ENCODE measurements around the gene CSNK2A1. TPM values are rescaled to one million over a fixed set of nuclear protein-coding genes. Genes with fewer than 3 reads are reported as not detected.

The CSNK2A1 gene
- polyA plus RNA-seq, 4 donors, result 24.0 to 107 (median 33.8) TPM

- FAIRE-seq (no peak), DNase-seq (no peak)
- Histone ChIP-seq H3K4me1 (ENCODE audit: control insufficient read depth in 3 of 3, insufficient read depth in 2 of 3, low read depth in 1 of 3, low read length in 2 of 3) (peaks cover 0 to 8% (median 0%) of the 10 kb centered on the region in 3 donors), H3K4me3 (ENCODE audit: low read depth in 1 of 3, low read length in 3 of 3) (no peak overlapping the region), H3K27ac (ENCODE audit: low read depth in 1 of 3, low read length in 2 of 3) (no peak overlapping the region), H3K27me3 (ENCODE audit: control insufficient read depth in 3 of 3, insufficient read depth in 3 of 3, low read length in 3 of 3) (no peaks in the 10 kb centered on the region), H3K36me3 (ENCODE audit: control insufficient read depth in 3 of 3, insufficient read depth in 2 of 3, low read depth in 1 of 3, low read length in 3 of 3) (peaks cover 0 to 38% (median 5%) of the 10 kb centered on the region in 3 donors), H3K9me3 (ENCODE audit: control insufficient read depth in 2 of 2, insufficient read depth in 1 of 2, low read depth in 1 of 2, low read length in 1 of 2) (peaks cover 0 to 26% of the 10 kb centered on the region in 2 donors)
- 83 to 96% (median 96%) methylated on average over 6 of the region's 6 CpGs for WGBS, 3 donors
These were observed 67.9 kb downstream of the CSNK2A1 start for GRCh38 chr20:475463-476357.

DNA sequence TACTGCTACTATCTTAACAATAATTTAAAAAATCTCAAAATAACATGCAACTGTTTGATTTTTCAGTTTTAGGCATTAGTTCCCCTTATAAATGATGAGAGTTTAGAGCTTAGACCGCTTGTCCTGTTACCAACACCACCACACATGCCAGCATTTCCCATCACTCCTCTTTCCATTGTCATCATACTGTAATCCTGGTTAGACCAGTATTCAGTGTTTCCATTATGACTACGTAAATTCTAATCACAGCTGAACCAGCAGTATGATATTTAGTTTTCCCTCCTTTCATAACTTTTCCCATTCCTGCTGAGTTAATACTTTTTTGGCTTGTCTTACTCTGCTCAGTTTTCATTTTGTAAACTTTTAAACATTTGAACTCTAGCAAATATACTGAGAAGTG, 69.0 kb downstream of the CSNK2A1 start:
- no peak for FAIRE-seq
- DNase-seq, result no peak
- 81 to 92% (median 86%) methylated on average over 2 of the region's 2 CpGs for WGBS, 3 donors
- Histone ChIP-seq H3K27me3 (ENCODE audit: control insufficient read depth in 3 of 3, insufficient read depth in 3 of 3, low read length in 3 of 3) (no peaks in the 10 kb centered on the region), H3K4me3 (ENCODE audit: low read depth in 1 of 3, low read length in 3 of 3) (no peak overlapping the region), H3K27ac (ENCODE audit: low read depth in 1 of 3, low read length in 2 of 3) (no peak overlapping the region), H3K36me3 (ENCODE audit: control insufficient read depth in 3 of 3, insufficient read depth in 2 of 3, low read depth in 1 of 3, low read length in 3 of 3) (peaks cover 0 to 38% (median 5%) of the 10 kb centered on the region in 3 donors), H3K4me1 (ENCODE audit: control insufficient read depth in 3 of 3, insufficient read depth in 2 of 3, low read depth in 1 of 3, low read length in 2 of 3) (peaks cover 0 to 8% (median 0%) of the 10 kb centered on the region in 3 donors), H3K9me3 (ENCODE audit: control insufficient read depth in 2 of 2, insufficient read depth in 1 of 2, low read depth in 1 of 2, low read length in 1 of 2) (peaks cover 0 to 31% of the 10 kb centered on the region in 2 donors)

GRCh38 chr20:472889-473292, 70.7 kb downstream of the CSNK2A1 start:
- no peaks in the 10 kb centered on the region for H3K27me3 ChIP-seq (ENCODE audit: control insufficient read depth in 3 of 3, insufficient read depth in 3 of 3, low read length in 3 of 3)
- no peak overlapping the region for H3K4me3 ChIP-seq (ENCODE audit: low read depth in 1 of 3, low read length in 3 of 3)
- H3K36me3 ChIP-seq (ENCODE audit: control insufficient read depth in 3 of 3, insufficient read depth in 2 of 3, low read depth in 1 of 3, low read length in 3 of 3), result peaks cover 0 to 29% (median 3%) of the 10 kb centered on the region in 3 donors
- peaks cover 0 to 8% (median 0%) of the 10 kb centered on the region in 3 donors for H3K4me1 ChIP-seq (ENCODE audit: control insufficient read depth in 3 of 3, insufficient read depth in 2 of 3, low read depth in 1 of 3, low read length in 2 of 3)
- no peak overlapping the region for H3K27ac ChIP-seq (ENCODE audit: low read depth in 1 of 3, low read length in 2 of 3)
- no peak for FAIRE-seq
- peaks cover 0 to 39% of the 10 kb centered on the region in 2 donors for H3K9me3 ChIP-seq (ENCODE audit: control insufficient read depth in 2 of 2, insufficient read depth in 1 of 2, low read depth in 1 of 2, low read length in 1 of 2)
- DNase-seq, result no peak
- WGBS, 3 donors, result 76 to 91% (median 86%) methylated on average over 1 of the region's 1 CpG

DNA sequence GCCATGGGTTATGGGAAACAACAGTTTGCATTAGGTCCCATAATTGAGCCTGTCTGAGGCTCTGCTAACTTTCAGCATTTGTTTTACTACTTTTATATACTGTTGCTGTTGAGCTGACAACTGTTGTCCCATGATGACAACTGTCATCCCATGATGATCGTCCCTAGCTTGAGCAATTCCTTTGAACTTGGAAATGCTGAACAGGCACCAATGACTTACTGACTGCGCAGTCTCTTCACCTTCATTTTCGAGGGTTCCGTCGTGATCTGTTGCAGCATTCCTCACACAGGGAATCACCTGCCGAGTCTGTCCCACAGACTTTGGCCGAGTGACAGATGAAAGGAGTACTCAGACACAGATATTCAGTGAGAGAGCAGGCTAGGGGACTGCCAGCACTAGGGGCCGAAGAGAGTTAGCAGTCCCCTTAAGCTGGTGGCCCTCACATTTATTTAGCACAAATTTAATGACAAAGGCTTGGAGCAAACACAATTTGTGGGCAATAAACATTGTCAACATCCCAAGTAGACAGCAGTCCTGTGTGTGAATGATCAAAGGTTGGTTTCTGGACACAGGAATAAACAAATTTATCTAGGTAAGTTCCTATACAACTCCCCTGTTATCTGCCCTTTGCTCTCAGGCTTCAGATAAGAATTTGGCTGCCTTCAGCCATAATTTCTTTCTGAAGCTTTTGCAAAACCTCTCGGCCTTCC, 71.3 kb downstream of the CSNK2A1 start:
- 81 to 90% (median 87%) methylated on average over 9 of the region's 9 CpGs for WGBS, 3 donors
- H3K27ac ChIP-seq (ENCODE audit: low read depth in 1 of 3, low read length in 2 of 3), result no peak overlapping the region

GRCh38 chr20:469746-470490, 73.7 kb downstream of the CSNK2A1 start:
- WGBS, 3 donors, result 81 to 83% (median 82%) methylated on average over 8 of the region's 8 CpGs
- FAIRE-seq, result no peak
- no peak for DNase-seq
- peaks cover 0 to 8% (median 0%) of the 10 kb centered on the region in 3 donors for H3K4me1 ChIP-seq (ENCODE audit: control insufficient read depth in 3 of 3, insufficient read depth in 2 of 3, low read depth in 1 of 3, low read length in 2 of 3)
- H3K9me3 ChIP-seq (ENCODE audit: control insufficient read depth in 2 of 2, insufficient read depth in 1 of 2, low read depth in 1 of 2, low read length in 1 of 2), result peaks cover 0 to 45% of the 10 kb centered on the region in 2 donors
- H3K36me3 ChIP-seq (ENCODE audit: control insufficient read depth in 3 of 3, insufficient read depth in 2 of 3, low read depth in 1 of 3, low read length in 3 of 3), result peaks cover 0 to 10% (median 2%) of the 10 kb centered on the region in 3 donors
- H3K4me3 ChIP-seq (ENCODE audit: low read depth in 1 of 3, low read length in 3 of 3), result no peak overlapping the region
- H3K27ac ChIP-seq (ENCODE audit: low read depth in 1 of 3, low read length in 2 of 3), result no peak overlapping the region
- no peaks in the 10 kb centered on the region for H3K27me3 ChIP-seq (ENCODE audit: control insufficient read depth in 3 of 3, insufficient read depth in 3 of 3, low read length in 3 of 3)

More for the DNA sequence above, 71.3 kb downstream of the CSNK2A1 start:
- FAIRE-seq (no peak), DNase-seq (peak in 1 of 2 donors; percentile 79)
- Histone ChIP-seq H3K27me3 (ENCODE audit: control insufficient read depth in 3 of 3, insufficient read depth in 3 of 3, low read length in 3 of 3) (no peaks in the 10 kb centered on the region), H3K36me3 (ENCODE audit: control insufficient read depth in 3 of 3, insufficient read depth in 2 of 3, low read depth in 1 of 3, low read length in 3 of 3) (peaks cover 0 to 25% (median 2%) of the 10 kb centered on the region in 3 donors), H3K4me1 (ENCODE audit: control insufficient read depth in 3 of 3, insufficient read depth in 2 of 3, low read depth in 1 of 3, low read length in 2 of 3) (peaks cover 0 to 8% (median 0%) of the 10 kb centered on the region in 3 donors), H3K9me3 (ENCODE audit: control insufficient read depth in 2 of 2, insufficient read depth in 1 of 2, low read depth in 1 of 2, low read length in 1 of 2) (peaks cover 0 to 45% of the 10 kb centered on the region in 2 donors), H3K4me3 (ENCODE audit: low read depth in 1 of 3, low read length in 3 of 3) (no peak overlapping the region)

- Histone ChIP-seq H3K36me3 (ENCODE audit: control insufficient read depth in 3 of 3, insufficient read depth in 2 of 3, low read depth in 1 of 3, low read length in 3 of 3) (no peaks in the 10 kb centered on the region), H3K9me3 (ENCODE audit: control insufficient read depth in 2 of 2, insufficient read depth in 1 of 2, low read depth in 1 of 2, low read length in 1 of 2) (peaks cover 0 to 39% of the 10 kb centered on the region in 2 donors), H3K27ac (ENCODE audit: low read depth in 1 of 3, low read length in 2 of 3) (no peak overlapping the region), H3K4me1 (ENCODE audit: control insufficient read depth in 3 of 3, insufficient read depth in 2 of 3, low read depth in 1 of 3, low read length in 2 of 3) (peaks cover 0 to 4% (median 2%) of the 10 kb centered on the region in 3 donors), H3K27me3 (ENCODE audit: control insufficient read depth in 3 of 3, insufficient read depth in 3 of 3, low read length in 3 of 3) (no peaks in the 10 kb centered on the region), H3K4me3 (ENCODE audit: low read depth in 1 of 3, low read length in 3 of 3) (no peak overlapping the region)
- no peak for DNase-seq
- no peak for FAIRE-seq
- WGBS, 3 donors, result 81 to 88% (median 88%) methylated on average over 7 of the region's 7 CpGs
These were observed 75.8 kb downstream of the CSNK2A1 start for GRCh38 chr20:467755-468154.

DNA sequence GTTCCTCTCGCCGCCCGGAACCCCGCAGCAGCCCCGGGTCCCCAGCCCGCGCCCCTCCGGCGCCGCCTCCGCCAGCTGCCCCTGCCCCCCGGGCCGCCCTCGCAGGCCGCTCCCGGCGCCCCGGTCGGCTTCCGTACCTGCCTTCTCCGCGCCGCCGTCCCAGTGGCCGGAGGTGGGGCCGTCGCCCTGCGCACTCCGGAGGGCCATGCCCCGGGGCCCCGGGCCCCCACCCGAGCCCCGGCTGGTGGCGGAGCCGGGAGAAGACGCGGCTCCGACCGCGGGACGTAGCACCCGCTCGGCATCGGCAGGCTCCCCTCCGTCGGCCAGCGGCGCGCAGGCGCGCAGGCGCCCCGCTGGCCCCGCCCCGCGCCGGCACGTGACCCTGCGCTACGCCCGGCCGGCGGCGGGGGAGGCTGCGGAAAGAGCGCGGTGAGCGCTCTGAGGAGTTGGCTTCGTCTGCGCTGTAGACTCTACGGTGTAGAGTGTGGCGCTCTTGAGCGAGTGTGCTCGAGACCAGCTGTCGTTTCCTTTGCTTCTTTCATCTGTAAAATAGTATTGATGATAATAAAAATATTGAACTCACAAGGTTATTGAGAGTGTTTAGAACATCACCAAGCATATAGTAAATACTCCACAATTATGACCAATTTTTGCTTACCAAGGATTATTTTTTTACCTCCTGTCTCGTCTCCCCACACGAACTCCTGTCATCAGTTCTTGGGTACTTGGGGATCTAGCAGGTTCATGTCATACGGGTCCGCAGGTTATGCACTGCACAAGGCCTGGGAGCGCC, 81.2 kb downstream of the CSNK2A1 start, which contains the start of gene TBC1D20:
Gene TBC1D20, minus strand, starts transcription at position 335 of the 793 bp plus-strand sequence. Its CDS starts 128 bp downstream, at position 207.
- peak within 1 kb of the TSS; percentile 64 to 98 (median 84) for H3K4me3 ChIP-seq (ENCODE audit: low read depth in 1 of 3, low read length in 3 of 3)
- FAIRE-seq, result no peak
- peak; percentile 89 to 95 for DNase-seq
- peak within 1 kb of the TSS; percentile 50 to 96 (median 75) for H3K27ac ChIP-seq (ENCODE audit: low read depth in 1 of 3, low read length in 2 of 3)
- no peaks in the 10 kb centered on the region for H3K27me3 ChIP-seq (ENCODE audit: control insufficient read depth in 3 of 3, insufficient read depth in 3 of 3, low read length in 3 of 3)
- H3K4me1 ChIP-seq (ENCODE audit: control insufficient read depth in 3 of 3, insufficient read depth in 2 of 3, low read depth in 1 of 3, low read length in 2 of 3), result peaks cover 0 to 9% (median 8%) of the 10 kb centered on the region in 3 donors
- peaks cover 0 to under 1% of the 10 kb centered on the region in 2 donors for H3K9me3 ChIP-seq (ENCODE audit: control insufficient read depth in 2 of 2, insufficient read depth in 1 of 2, low read depth in 1 of 2, low read length in 1 of 2)
- 0 to 1% (median 1%) methylated on average over 29 to 80 of the region's 80 CpGs for WGBS, 3 donors
- H3K36me3 ChIP-seq (ENCODE audit: control insufficient read depth in 3 of 3, insufficient read depth in 2 of 3, low read depth in 1 of 3, low read length in 3 of 3), result peaks cover 0 to 7% (median 0%) of the 10 kb centered on the region in 3 donors
